ENCODE data around the gene CKS1B.
"Not testable (repeated sequence)": the region's sequence is repeated elsewhere in the genome, so short reads cannot be mapped to it uniquely, and the experiment has no call there.

CKS1B gene

DNA sequence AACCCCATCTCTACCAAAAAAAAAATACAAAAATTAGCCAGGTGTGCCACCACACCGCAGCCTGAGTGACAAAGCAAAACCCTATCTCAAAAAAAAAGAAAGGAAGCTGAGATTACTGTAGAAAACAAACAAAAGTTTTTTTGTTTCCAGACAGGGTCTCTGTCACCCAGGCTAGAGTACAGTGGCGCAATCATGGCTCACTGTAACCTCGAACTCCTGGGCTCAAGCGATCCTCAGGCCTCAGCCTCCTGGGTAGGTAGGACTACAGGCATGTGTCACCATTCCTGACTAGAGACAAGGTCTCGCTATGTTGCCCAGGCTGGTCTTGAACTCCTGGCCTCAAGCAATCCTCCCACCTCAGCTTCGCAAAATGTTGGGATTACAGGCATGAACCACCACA lies 10.1 kb upstream of the CKS1B start:
- DNase-seq (ENCODE audit: low read depth), result no peak

DNA sequence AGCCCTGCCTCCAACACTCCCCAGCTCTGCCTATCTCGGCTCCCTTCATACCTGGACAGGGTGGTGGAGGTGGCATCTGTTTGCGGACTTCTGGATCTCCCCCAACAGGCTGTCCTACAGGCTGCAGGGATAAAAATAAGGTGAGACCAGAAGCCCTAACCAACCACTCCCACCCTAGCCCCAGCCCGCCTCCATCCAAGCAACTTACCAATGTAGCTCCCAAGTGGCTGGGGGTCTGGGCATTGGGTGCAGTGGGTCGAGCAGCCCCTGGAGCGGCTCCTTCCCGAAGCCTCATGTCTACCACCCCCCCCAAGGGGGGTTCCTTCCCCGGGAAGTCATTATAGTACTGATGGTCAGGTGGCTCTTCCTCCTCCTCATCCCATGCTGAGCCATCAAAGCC lies 8.4 kb upstream of the CKS1B start:
- no peak for DNase-seq (ENCODE audit: low read depth)

DNA sequence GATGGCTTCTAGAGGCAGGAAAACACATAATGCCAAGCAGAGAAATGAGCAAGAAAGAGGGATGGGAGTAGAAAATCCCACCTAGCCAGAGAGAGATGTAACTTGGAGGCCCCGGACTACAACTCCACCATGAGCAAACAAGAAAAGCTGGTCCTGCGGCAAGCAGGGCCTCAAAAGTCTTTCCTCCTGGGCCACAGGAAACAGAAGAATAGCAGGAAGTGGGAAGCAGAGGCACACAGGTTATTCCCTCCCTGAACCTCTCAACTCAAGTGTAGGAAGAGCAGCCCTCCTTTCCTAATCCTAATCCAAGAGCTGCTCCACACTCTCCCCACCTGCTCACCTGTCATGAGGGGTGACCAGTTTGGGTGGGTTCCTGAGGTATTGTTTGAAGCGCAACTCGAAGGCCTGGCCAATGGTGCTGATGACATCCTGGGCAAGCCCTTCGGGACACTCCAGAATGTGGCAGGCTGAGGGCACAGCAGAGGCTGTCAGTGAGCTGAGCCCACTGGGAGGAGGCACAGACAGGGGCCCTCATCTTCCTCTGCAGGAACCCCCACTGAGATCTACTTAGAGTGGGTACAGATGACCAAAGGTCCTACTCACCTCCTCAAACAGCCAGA lies 7.0 kb upstream of the CKS1B start:
- DNase-seq (ENCODE audit: low read depth), result no peak

DNA sequence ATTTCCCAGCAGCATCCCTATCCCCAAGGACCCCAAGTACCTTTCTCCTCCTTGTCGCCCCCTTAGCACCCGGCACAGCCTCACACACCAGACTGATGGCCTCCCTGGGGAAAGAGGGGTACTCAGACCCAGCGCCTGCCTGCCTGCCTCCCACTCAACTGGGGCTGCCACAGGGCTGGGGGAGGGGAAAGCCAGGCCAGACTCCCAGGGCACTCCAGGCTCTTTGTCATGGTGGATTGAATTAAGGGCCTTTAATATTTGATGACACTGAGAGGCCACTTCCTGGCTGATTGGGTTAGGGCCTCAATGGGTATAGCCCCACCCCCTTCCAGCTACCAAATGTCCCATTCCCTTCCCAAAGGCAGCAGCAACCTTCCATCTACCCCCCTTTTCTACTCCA lies 5.8 kb upstream of the CKS1B start:
- DNase-seq (ENCODE audit: low read depth), result no peak

DNA sequence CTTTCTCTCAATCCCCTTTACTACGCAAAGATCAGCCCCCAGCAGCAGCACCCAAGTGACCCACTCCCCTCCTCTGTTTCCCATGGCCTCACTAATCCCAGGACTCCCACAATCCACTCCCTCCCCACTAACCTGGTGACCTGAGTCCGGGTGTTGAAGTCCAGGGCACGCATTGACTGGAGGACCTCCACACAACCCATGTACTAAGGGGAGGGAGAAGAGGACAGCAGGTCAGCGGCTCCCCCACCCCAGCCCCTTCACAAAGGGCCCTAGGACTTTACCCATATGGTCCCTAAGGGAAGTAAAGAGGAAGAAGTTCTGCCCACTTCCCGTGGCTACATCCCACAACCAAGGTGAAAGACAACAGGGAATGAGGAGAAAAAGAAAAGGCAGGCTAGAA lies 5.2 kb upstream of the CKS1B start:
- no peak for DNase-seq (ENCODE audit: low read depth)

DNA sequence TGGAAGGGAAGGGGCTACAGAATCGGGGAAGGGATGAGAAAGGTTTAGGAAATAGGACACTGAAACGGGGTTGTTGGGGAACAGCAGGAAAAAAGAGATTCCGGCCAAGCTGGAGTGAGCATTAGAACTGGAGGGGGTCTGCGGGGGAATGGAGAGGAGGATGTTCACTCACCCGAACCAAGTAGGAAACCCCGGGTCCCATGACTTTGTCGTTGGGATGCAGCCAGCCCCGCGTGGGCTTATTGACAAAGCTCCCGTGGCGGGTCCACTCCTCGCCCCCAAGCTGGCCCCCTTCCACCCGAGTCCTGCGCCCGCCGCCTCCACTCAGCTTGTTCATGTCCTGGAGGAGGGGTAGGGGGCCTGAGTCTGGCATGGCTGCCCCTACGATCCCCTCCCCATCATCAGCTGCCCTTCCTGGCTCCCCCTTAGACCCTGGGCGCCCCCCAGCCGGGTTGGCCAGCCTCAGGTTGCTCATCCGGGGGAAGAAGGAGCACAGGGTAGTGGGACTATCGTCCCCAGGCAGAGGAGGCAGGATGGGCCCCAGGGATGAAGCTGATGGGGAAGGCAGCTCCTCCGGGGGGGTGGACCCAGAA lies 4.5 kb upstream of the CKS1B start:
- DNase-seq (ENCODE audit: low read depth), result peak; percentile 23

DNA sequence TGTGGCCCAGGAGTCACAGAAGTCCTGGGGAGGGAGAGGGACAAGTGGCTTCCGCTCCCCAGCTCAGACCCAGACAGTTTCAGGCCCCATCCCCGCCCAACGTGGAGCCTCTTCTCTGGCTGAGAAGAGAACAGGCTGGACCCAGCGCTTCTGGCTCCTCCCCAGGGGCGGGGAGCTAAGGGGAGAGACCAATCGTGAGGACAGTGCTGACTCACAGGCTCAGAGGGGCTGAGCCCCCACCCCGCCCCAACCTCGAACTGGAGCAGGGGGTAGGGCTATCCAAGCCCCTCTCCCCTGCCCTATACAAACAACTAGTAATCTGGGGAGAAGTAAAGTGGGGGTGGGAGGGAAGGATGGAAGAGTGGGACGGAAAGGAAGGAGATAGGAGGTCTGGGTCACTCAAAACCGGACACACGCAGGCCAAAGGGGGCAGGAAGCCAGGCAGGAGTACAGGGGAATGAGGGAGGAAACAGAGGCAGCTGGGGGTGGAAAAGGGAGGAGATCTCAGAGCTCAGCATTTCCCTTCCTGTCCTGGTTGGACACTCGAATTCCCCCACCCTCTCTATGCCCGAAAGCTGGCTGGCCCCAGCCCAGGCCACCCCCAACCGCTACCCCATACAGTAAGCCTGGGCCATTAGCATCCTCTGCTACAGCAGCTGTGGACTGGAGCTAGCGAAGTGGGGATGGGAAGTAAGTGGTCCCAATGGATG lies 3.7 kb upstream of the CKS1B start, which contains the start of gene SHC1:
Gene SHC1, minus strand, starts transcription at position 117 of the 710 bp plus-strand sequence. CDS start 221 bp downstream, outside the sequence.
- DNase-seq (ENCODE audit: low read depth), result peak; percentile 96

DNA sequence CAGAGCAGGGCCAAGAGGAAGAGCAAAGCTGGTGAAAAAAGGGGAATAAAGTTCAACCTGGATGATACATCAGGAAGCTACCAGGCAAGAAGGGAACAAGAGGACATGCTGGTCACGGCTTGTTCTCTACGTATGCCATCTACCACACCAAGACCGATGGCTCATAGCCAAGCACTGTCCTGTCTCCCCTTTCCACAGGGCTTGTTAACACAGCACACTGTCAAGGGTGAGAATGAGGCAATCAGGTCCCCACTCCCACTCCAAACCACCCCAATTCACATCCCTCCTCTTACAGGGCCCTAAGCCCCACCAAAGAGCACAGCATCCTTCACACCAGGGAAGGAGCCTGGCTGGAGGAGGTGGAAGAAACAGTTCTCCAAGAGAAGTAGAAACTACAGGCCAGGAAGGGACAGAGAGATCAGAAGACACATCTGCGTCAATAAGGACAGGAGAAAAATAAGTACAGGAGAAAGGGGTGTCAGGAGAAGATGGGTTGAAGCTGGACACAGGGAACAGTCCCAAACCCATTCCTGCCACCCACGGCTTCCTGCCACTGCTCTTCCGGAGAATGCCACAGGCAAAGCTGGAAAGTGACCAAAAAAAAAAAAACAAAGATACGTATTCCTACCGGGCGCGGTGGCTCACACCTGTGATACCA lies 3.0 kb upstream of the CKS1B start:
- peak; percentile 24 for DNase-seq (ENCODE audit: low read depth)

DNA sequence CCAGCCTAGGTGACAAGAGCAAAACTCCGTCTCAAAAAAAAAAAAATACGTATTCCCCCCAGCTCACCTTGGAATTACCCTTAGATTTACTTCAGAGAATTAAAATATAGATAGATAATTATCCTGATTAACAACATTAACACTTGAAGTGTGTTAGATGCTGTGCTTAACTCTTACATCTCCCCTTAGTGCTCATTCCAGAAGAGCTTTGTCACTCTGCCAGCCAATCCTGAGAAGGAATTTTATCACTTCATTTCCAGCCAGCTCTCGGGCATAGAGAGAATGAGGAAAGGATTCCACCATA lies 2.3 kb upstream of the CKS1B start:
- no peak for DNase-seq (ENCODE audit: low read depth)

DNA sequence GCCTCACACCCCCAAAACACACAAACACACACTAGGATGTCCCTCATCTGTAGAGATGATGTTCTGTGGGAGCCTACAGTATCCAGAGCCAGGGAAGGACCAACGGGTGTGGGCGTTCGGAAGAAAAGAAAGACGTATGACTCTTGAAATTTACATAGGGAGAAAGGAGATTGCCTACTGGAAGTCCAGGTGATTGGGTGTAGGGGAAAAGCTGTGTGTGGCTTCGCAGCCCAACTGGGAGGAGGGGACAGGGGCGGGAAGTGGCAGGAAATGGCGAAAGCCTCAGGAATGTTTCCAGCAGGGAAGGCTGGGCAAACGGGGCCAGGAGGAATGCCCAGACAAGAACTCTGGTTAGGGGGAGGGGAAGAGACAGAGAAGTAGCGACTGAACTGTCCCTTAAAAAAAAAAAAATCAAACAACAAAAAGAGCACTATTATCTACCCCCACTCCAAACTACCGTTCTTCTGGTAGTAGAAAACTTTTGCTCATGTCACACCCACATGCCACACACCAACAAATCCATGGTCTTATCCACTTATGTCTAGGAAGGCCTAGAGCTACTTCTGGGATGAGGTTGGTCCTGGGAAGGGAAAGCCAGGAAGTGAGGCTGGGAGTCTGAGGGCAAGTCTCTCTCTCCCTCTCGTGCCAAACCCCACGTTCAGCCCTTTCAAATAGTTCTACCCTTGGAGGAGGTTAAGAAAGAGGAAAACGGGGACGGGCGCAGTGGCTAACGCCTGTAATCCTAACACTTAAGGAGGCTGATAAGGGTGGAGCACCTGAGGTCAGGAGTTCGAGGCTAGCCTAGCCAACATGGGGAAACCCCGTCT lies 1.8 kb upstream of the CKS1B start:
- peak; percentile 98 for DNase-seq (ENCODE audit: low read depth)

DNA sequence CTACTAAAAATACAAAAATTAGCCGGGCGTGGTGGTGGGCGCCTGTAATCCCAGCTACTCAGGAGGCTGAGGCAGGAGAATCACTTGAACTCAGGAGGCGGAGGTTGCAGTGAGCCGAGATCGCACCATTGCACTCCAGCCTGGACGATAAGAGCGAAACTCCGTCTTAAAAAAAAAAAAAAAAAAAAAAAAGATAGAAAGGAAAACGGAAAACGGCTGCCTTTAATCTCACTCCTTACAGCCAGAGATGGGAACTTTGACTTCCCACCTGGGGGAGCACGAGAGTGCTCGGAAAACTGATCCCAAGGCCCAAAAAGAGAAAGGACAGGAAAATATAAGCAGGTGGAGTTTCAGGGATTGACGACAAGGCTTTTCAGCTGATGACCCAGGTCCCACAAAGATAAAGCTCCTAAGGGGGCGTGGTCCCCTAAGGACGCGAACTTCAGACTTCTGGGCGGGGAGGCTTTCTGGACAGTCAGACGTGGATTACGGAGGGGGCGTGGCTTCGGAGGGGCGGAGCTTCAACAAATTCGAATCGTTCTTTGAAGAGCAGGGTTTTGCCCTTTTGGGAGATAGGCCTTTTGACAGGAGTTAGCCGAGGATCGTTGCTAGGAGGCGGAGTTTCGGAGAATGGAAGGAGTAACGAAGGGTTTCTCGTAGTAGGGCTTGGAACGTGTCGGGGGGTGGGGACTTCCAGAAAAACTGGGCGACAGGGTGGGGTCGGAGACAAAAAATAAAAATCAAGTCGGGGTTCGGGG lies 958 bp upstream of the CKS1B start:
- peak; percentile 99 for DNase-seq (ENCODE audit: low read depth)

DNA sequence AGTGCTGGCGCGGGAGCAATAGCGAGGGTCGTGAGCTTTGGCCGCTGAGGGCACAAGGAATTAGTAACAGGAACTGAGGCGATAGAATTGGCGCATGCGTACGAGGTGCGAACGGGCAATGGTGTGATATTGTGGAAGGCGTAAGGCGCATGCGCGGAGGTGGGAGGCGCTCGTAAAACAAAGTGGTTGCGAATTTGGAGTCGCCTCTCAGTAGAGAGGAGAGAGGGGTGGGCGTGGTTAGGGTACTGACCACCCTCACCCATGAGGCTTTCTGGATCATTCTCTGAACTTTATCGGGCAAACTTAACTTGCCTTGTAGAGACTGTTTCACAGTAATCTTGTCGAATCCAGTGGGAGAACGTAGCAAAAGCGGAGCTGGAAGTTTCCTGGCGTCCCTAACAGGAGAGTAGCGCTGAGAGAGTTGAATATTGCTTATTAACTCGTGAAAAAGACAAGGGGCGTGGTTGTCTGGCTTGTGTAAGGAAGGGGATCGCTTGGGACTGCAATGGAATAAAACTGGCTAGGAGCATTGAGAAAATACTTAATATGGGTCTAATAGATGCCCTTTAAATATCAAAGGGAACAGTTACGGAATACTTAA lies 427 bp downstream of the CKS1B start:
- DNase-seq (ENCODE audit: low read depth), result peak; percentile 96

DNA sequence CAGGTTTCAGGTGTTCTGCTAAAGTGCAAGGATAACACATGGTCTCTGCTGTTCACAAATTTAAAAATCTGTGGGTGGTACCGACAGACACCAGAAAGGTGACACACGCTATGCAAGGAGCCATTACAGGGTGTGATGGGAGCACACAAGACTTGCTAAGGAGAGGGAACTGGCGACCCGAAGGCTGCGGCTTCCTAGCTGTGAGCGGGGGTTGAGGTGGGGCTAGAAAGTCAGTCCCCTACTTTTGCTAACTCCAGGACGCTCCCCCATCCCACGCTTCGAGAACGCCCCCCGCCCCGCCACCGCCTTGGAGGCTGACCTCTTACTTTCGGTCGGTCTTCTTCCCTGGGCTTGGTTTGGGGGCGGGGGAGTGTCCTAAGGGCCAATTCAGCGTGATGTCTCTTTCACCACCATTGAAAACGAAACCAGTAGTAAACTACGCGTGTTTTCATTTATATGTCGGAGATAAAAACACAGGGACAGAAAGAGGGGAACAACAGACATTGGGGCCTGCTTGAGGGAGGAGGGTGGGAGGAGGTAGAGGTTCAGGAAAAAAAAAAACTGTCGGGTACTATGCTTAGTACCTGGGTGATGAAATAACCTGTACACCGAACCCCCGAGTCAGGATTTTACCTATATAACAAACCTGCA lies 1.1 kb downstream of the CKS1B start:
- peak; percentile 66 for DNase-seq (ENCODE audit: low read depth)

DNA sequence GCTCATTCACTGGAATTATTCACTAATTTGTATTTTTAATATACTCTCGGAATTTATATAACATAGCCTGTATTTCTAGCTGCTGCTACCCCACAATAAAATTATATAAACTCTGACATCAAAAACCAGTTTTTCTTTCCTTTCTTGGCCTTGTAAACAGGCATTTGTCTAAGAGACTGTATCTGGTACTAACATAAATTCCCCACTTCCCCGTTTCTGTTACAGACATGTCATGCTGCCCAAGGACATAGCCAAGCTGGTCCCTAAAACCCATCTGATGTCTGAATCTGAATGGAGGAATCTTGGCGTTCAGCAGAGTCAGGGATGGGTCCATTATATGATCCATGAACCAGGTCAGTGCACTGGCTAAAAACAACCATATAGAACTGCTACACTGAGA lies 3.3 kb downstream of the CKS1B start:
- DNase-seq (ENCODE audit: low read depth), result not testable (repeated sequence)

DNA sequence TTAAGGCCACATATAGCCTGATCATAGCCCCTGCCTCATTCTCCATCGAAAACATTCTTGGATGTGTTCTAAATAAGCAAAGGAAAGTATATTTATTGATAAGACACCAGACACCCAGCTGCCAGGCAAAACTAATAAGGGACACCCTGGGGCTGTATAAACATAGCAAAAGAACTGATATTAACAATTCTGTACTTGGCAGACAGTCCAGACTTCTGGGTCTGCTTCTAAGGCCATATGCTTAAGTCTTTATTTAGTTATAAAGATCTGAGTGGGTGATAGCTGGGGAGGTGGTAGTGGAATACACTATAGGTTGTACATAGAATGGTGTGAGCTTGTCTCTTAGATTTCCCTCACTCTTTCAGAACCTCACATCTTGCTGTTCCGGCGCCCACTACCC lies 3.9 kb downstream of the CKS1B start:
- DNase-seq (ENCODE audit: low read depth), result no peak

DNA sequence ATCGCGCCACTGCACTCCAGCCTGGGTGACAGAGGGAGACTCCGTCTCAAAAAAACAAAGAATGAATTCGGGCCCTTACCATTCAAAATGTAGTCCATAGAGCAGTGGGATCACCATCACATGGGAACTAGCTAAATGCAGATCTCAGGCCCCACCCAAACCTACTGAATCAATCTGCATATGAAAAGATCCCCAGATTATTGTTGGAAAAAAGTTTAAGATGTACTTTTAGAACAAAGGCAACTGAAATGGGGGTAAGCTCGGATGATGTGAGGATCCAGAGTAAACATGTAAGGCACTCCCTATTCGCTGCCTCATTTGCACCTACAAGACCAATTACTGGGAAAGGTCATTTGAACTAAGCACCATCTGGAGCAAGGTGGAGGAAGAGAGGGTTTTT lies 7.9 kb downstream of the CKS1B start:
- DNase-seq (ENCODE audit: low read depth), result no peak

DNA sequence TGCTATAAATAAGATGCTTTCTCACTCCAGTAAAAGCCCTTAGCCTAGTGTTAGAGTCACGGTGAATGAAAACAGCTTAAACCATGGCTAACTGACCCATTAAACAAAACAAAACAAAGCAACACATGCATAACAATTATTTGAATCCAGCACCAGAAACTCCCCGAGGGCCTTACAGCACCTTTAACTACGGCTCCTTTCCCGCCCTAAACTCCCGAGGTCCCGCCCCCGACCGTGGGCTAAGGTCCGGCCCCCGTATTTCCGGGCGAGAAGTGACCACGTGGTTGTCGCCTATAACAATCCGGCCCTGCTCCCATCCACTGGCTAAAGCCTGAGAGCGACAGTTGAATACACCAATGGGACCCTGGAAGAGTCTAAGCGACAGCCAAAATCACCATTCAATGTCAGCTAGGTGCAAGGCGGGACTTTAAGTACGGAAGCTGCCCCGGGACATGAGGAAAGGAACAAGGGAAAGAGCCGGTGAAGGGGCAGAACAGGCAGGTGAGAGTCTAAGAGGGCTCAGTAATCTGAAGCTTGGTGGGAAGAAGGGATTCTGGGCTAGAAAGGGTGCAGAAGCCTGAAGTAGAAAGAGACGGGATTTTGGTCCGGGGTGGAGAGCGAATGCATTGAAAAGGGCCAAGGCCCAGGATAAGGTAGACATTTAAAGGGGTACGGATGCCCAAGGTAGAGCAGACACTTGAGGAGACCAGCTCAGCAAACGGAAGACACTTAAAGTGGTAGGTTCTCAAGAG lies 8.6 kb downstream of the CKS1B start, which contains the start of gene FLAD1:
Gene FLAD1, plus strand, starts transcription at position 448 of the 752 bp plus-strand sequence. CDS start 351 bp downstream, outside the sequence.
- DNase-seq (ENCODE audit: low read depth), result peak; percentile 100

DNA sequence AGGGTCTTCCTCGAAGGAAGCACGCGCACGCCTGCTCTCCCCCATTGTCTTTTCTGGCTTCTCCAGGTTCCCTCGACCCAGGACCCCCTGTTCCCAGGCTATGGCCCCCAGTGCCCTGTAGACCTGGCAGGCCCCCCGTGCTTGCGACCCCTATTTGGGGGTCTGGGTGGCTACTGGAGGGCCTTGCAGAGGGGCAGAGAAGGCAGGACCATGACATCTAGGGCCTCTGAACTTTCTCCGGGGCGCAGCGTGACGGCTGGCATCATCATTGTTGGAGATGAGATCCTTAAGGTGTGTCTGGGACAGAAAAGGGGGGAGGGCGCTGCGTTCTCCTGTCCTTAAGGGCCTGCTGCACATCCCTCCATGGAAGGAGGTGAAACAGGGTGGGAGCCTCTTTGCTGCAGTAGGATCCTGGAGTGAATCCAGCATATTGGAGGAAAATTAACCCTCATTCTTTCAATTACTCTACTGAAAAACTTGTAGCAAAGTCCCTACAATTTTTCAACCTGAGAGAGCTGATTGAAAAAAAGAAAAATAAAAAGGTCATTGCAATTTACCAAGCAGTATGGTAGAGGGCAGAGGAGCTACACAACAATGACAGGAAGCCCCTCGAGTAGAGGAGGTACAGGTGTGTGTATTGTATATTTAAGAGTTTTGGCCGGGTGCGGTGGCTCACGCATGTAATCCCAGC lies 9.4 kb downstream of the CKS1B start:
- no peak for DNase-seq (ENCODE audit: low read depth)

DNA sequence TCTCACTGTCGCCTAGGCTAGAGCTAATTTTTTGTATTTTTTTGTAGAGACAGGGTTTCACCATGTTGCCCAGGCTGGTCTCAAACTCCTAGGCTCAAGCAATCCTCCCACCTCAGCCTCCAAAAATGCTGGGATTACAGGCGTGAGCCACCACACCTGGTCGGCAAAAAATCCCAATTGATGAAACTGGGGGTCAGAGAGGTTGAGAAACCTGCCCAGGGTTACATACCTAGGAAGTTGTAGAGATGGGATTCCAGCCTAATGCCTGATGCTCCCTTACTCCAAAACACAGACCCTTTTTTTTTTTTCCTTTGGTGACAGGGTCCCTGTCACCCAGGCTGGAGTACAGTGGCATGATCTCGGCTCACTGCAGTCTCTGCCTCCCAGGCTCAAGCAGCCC lies 12.3 kb downstream of the CKS1B start:
- not testable (repeated sequence) for DNase-seq (ENCODE audit: low read depth)
